Transverse colon (tissue), 4 donors: ENCODE results near the gene PRKACG.

Source experiments
- CTCF ChIP-seq, 5 experiments: fragments of 200-600 bp in 3 of 5; fragments of 450-650 bp in 2 of 5; sonication (generic) in 3 of 5; IDR thresholded peaks; 1 replicate in 2 of 5; 2 replicates in 3 of 5; pipeline ENCODE4 v1.5.1; 2016 to 2017; ENCODE audit warnings: antibody characterized with exemption in 5 of 5, inconsistent platforms in 3 of 5, mild to moderate bottlenecking in 2 of 5, moderate library complexity in 1 of 5
- EP300 ChIP-seq: sonication (generic); formaldehyde crosslinking; IDR thresholded peaks from one replicate; pipeline ENCODE4 v1.6.1; 2017; ENCODE audit warnings: antibody characterized with exemption, low read depth
- POLR2A ChIP-seq: fragments of 450-650 bp; IDR thresholded peaks from one replicate; pipeline ENCODE4 v1.6.1; 2016; ENCODE audit warnings: antibody characterized with exemption, mild to moderate bottlenecking, moderate library complexity
- POLR2AphosphoS5 ChIP-seq, 3 donors: sonication (generic); formaldehyde crosslinking; IDR thresholded peaks; one replicate each; pipeline ENCODE4 v1.6.1; 2016; ENCODE audit warnings: antibody characterized with exemption in 3 of 3

- TF ChIP-seq CTCF (IDR thresholded peaks at IDR 0.05), result no peak
- TF ChIP-seq POLR2A, result no peak
- TF ChIP-seq POLR2AphosphoS5 (IDR thresholded peaks at IDR 0.05), result no peak
- no peak for TF ChIP-seq EP300
These were observed 14.8 kb upstream of the PRKACG start for GRCh38 chr9:69028754-69029153.
